Stimulated activated CD8-positive, alpha-beta memory T cell treated with anti-CD3 and anti-CD28 coated beads, Interleukin-15, amount 100 ng/mL, for 48 hours (primary cell): Measurements from ENCODE around the gene AGTR1.
"Not testable (repeated sequence)": the region's sequence is repeated elsewhere in the genome, so short reads cannot be mapped to it uniquely, and the experiment has no call there.

Experiments
- DNase-seq, 2 donors: peaks; one replicate each; pipeline ENCODE4 v3.0.0-alpha.2; 2020; ENCODE audit warnings: low read depth in 2 of 2

AGTR1 gene

GRCh38 chr3:148718982-148719862 is 21.5 kb downstream of the AGTR1 start:
- no peak for DNase-seq

GRCh38 chr3:148720873-148721272 is 23.2 kb downstream of the AGTR1 start:
- no peak for DNase-seq

DNA sequence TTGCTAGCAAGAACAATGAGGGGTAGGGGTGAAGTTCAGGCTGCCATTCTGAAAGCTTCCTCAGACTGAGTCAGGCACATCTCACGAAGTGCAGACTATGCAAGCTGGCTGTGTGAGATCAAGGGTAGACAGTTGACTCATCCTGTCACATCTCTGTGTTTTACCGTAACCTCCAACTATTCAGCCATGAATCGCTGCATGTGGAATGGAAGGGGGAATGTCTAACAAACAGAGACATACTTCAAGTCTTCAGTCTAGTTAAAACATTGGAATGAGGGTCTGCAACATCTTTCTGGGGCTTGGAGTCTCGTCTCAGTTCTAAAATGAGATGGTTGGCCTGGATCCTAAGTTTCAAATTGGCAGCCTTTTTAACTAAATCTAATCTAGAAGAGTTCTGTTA is 25.9 kb downstream of the AGTR1 start:
- DNase-seq = no peak

GRCh38 chr3:148727231-148727630 is 29.5 kb downstream of the AGTR1 start:
- DNase-seq = no peak

DNA sequence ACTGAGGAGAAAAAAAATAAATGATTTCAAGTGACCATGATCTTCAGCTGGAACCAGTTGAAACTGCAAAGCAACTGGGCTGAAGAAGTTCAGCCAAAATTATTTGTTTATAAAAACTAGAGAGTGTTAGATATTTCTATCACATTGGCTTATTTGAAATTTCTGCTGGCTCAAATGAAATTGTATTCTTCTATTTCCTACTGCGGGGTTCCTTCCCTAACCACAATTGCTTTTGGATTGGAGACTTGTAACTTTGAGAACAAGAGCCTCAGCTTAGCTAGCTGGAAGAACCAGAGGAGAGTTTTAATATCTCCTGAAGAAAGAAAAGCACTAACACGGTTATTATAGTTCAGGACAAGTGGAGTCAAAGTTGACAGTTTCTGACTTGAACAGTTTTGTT is 31.1 kb downstream of the AGTR1 start:
- DNase-seq = no peak

DNA sequence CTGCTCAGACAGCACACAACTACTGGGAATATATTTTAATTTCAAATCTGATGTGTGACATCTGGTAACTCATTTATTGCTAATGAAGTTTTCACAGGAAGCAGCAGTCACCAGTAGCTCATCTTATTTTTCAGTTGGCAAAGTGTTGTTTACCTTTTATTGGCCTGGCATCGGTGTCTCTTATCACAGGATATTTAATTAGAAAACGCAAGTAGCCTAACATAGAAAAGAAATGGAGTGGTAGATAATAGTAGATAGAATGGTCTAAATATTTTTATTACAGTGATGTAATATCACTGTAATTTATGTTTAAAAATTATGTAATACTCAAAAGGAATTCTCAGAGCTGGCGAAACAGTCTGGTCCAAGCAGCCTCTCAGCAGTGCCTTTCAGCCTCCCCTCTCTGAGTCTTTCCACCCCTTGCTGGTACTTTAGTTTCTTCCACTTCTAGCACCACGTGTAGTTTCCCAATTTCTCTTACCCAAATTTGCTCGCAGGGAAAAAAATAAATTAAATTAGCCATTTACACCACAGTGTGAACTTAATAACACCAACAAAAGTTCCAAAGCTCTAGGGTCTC is 31.9 kb downstream of the AGTR1 start:
- DNase-seq = no peak

- DNase-seq = no peak
Measured at GRCh38 chr3:148730676-148731075, 33.0 kb downstream of the AGTR1 start.

- DNase-seq = no peak
Measured at GRCh38 chr3:148735597-148735996, 37.9 kb downstream of the AGTR1 start.

DNA sequence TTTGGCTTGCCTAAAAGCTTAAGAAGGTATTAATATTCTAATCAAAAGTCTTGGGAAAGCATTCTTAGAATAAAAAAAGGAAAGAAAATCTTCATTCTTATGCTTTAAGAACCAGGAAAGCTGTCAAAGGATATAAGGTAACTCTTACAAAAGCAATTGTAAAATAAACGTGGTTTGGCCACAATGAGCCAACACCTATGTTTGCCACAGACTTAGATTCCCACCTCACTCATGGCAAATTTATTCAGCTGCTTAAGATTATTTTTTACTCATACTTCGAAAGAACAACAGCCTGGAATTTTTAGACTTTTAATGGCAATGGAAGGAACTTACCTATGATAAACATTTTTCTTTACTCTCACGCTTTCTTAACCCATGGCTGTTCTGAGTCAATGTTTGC is 38.4 kb downstream of the AGTR1 start:
- DNase-seq = no peak

DNA sequence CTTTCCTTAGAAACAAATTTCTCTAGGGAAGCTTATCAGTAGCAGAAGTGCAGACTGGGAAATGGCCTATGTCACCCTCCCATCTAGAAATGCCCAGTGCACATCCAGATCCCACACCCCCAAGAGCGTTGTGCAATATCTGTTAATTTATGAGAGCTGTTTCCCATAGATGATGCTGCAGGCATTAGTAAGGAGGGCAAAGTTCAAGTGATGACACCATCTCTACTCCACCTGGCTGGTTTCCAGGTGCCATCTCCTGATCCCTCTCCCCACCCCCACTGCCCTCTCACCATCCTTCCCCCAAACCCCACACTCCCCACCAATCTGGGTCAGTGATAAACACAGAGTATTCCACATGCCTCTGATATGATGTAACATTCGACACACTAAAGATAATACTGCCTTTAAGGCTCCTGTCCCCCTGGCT is 39.4 kb downstream of the AGTR1 start:
- DNase-seq = no peak

DNA sequence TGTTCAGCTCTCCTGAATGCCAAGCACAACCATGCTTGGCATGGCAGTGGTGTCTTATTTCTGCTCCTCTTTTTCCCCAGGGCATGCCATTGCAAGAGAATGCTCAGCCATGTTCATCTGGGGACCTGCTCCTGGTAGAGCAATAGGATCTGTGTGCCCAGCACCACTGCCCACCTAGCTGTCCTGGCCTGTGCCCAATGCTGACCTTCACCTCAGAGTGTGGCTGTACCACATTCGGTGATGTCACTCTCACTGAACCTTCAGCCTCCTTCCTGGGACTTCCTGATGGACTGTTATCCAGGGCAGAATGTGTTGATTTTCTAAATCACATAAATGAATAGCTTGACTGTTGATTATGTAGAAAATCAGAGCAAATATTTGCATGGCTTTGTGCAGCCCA is 42.0 kb downstream of the AGTR1 start:
- no peak for DNase-seq

DNA sequence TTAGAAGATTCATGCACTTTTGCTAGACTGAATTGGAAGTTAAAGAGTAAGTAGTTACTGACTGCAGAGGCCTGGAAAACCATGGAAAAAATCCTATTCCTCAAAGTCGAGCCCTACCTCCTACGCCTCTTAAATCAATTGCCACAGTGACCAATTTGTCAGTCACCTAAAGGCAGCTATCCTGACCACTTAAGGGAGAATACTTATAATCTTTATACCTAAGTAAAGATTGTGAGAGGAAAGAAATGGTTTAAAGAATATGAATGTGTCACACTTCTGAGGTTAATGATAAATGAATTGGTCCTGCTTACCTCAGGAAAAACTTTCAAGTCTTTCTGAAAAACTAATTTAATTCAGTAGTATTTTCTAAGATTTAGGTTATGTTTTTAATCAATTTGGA is 42.6 kb downstream of the AGTR1 start:
- DNase-seq = no peak

DNA sequence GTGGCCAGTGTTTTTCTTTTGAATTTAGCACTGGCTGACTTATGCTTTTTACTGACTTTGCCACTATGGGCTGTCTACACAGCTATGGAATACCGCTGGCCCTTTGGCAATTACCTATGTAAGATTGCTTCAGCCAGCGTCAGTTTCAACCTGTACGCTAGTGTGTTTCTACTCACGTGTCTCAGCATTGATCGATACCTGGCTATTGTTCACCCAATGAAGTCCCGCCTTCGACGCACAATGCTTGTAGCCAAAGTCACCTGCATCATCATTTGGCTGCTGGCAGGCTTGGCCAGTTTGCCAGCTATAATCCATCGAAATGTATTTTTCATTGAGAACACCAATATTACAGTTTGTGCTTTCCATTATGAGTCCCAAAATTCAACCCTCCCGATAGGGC is 43.5 kb downstream of the AGTR1 start:
- no peak for DNase-seq

DNA sequence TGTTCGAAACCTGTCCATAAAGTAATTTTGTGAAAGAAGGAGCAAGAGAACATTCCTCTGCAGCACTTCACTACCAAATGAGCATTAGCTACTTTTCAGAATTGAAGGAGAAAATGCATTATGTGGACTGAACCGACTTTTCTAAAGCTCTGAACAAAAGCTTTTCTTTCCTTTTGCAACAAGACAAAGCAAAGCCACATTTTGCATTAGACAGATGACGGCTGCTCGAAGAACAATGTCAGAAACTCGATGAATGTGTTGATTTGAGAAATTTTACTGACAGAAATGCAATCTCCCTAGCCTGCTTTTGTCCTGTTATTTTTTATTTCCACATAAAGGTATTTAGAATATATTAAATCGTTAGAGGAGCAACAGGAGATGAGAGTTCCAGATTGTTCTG is 44.4 kb downstream of the AGTR1 start:
- DNase-seq = no peak

DNA sequence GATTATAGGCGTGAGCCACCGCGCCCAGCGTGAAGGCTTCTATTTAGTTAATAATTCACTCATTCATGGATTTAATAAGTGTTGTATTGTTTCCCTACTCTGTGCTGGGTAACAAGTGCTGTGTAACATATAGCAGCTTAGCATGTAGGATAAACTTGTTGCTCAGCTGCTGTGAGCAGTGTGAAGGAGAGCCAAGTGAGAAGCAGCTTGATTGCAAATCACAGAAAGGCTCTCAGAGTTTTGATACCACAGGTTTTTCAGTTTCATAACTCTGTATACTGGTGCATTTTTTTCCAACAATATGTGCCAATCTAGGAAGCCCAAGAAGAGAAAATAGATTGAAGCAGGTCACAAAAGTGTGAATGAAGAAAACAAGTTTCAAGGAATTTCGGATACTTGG is 48.4 kb downstream of the AGTR1 start:
- no peak for DNase-seq

DNA sequence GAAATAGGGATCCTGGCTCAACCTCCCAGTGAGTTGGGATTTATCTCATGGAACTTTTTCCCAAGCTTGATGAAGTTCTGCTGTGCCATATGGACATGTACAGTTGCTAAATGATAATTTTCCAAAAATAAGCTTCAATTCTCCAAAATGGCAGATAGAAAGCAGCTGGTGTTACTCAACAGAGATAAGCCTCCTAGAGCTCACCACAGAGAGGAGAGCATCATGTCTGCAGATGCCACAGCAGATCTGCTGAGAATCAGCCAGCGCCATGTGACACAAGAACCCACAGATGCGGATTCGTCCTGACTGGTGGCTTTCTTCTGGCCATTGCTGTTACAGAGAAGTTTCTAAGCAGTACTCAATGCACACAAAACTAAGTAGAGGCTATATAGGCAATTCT is 50.6 kb downstream of the AGTR1 start:
- DNase-seq = no peak

- DNase-seq = no peak
Measured at GRCh38 chr3:148750296-148750695, 52.6 kb downstream of the AGTR1 start.

- no peak for DNase-seq
Measured at GRCh38 chr3:148751461-148751860, 53.8 kb downstream of the AGTR1 start.

DNA sequence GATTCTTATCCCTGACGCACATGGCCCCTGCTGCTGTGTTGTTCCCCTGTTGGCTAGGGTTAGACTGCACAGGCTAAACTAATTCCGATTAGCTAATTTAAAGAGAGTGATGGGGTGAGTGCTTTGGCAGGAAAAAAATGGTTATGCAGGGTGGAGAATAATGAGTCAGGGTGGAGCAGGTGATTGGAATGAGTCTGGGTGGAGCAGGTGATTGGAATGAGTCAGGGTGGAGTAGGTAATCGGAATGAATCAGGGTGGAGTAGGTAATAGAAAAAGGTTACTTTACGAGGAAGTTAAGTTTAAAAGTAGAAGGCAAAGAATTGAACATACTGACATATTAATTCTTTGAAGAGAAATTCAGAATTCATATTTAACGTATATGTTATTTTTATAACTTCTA is 55.7 kb downstream of the AGTR1 start:
- not testable (repeated sequence) for DNase-seq

DNA sequence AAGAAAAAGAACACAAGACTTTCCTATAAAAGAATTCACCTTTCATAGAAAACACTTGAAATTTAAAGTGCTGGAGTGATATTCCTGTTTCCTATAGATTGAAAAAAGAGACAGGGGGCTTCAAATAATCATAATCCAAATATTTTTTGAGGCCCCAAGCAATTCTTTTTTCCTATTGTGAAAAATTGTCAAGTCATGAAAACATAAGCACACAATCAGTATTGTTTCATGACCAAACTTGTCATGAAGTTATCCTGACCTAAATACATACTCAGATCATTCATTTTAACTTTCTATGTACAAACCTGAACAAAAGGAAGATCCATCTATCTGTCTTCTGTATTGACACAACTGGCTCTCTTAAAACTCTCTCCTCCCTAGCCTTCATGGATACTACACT is 57.9 kb downstream of the AGTR1 start:
- DNase-seq = no peak

DNA sequence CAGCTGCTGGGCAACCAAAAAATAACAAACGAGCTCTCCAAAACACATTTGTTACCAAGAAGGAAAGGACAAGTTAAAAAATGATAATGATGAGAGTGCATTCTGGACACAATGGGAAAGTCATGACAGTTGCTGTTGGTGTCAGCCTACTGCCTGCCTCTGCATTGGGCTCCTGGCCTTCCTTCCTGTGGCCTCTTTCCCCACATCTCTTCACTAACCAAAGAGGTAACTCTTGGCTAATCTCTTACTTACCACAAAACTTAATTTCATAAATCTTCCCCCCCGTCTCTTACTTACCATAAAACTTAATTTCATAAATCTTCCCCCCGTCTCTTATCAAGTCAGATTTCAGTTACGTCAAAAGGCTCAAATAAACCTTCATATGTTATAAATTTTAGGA is 58.6 kb downstream of the AGTR1 start:
- no peak for DNase-seq

- DNase-seq = no peak
Measured at GRCh38 chr3:148757238-148758215, 59.8 kb downstream of the AGTR1 start.
